Measurements from ENCODE around the gene NUP188. TPM values are rescaled to one million over a fixed set of nuclear protein-coding genes. Genes with fewer than 3 reads are reported as not detected.

The NUP188 gene
- total and polyA plus RNA-seq, 2 of the 13 experiments (the other 11 are each of a cell fraction or from before 2014, with no cell fraction given), result 28.0 to 38.5 TPM

DNA sequence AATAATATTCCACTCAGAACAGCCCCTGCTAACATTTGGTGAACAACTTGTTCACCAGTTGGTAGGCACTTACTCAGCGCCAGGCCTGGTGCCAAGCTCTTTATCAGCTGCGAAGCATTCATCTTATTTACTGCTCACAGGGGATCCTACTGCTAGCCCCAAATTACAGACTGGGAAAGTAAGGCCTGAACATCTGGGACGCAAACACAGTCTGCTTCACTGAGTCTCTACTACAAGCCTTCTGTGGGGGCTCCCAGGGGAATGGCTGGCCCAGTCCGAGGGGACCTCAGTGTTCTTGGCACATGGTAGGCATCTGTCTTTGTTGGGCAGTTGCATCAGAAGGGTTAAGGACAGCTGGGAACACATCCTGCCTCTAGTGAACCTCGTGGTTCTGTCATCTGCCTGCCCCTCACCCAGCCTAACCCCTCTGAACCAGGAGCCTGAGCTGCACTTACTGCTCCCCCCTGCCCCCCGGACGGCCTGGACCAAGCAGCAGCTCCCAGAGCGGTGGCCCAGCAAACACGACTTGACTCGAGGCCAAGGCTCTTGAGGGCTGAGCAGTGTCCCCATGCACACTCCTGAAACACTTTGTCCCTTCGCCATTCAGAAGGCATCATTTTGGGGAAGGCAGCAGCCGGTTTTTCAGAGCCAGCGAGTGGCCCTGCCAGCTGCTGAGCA lies 27.0 kb upstream of the NUP188 start, which contains the start of gene PHYHD1 (continued):
- peak; percentile 45; the same call in 1 of the 2 replicates for TF ChIP-seq PATZ1 (CRISPR knock-in tag; IDR thresholded peaks at IDR 0.05)
- TF ChIP-seq, protein P1, sequence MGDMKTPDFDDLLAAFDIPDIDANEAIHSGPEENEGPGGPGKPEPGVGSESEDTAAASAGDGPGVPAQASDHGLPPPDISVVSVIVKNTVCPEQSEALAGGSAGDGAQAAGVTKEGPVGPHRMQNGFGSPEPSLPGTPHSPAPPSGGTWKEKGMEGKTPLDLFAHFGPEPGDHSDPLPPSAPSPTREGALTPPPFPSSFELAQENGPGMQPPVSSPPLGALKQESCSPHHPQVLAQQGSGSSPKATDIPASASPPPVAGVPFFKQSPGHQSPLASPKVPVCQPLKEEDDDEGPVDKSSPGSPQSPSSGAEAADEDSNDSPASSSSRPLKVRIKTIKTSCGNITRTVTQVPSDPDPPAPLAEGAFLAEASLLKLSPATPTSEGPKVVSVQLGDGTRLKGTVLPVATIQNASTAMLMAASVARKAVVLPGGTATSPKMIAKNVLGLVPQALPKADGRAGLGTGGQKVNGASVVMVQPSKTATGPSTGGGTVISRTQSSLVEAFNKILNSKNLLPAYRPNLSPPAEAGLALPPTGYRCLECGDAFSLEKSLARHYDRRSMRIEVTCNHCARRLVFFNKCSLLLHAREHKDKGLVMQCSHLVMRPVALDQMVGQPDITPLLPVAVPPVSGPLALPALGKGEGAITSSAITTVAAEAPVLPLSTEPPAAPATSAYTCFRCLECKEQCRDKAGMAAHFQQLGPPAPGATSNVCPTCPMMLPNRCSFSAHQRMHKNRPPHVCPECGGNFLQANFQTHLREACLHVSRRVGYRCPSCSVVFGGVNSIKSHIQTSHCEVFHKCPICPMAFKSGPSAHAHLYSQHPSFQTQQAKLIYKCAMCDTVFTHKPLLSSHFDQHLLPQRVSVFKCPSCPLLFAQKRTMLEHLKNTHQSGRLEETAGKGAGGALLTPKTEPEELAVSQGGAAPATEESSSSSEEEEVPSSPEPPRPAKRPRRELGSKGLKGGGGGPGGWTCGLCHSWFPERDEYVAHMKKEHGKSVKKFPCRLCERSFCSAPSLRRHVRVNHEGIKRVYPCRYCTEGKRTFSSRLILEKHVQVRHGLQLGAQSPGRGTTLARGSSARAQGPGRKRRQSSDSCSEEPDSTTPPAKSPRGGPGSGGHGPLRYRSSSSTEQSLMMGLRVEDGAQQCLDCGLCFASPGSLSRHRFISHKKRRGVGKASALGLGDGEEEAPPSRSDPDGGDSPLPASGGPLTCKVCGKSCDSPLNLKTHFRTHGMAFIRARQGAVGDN (CRISPR knock-in tag; IDR thresholded peaks at IDR 0.05), result peak; percentile 82
- TF ChIP-seq ZNF652 (CRISPR knock-in tag; IDR thresholded peaks at IDR 0.05; ENCODE audit: borderline replicate concordance, low read depth), result peak; percentile 76
- no peak for TF ChIP-seq CENPX (CRISPR knock-in tag; IDR thresholded peaks at IDR 0.05)
- no peak for TF ChIP-seq AKAP8 (CRISPR knock-in tag; IDR thresholded peaks at IDR 0.05)
- TF ChIP-seq ZNF343 (CRISPR knock-in tag; IDR thresholded peaks at IDR 0.05), result no peak
- no peak for TF ChIP-seq TERF1 (CRISPR knock-in tag; IDR thresholded peaks at IDR 0.05)
- TF ChIP-seq CHD4 (IDR thresholded peaks at IDR 0.05; ENCODE audit: borderline replicate concordance, low read length), result no peak
- 0 out of 2 replicates have a peak, but pooled peaks have one; percentile 30 for TF ChIP-seq ZFX (CRISPR knock-in tag; IDR thresholded peaks at IDR 0.05; ENCODE audit: low read depth)
- TF ChIP-seq MZF1 (CRISPR knock-in tag; IDR thresholded peaks at IDR 0.05; ENCODE audit: borderline replicate concordance), result no peak
- no peak for TF ChIP-seq NKX3-1 (CRISPR knock-in tag; IDR thresholded peaks at IDR 0.05)
- TF ChIP-seq, protein P2, sequence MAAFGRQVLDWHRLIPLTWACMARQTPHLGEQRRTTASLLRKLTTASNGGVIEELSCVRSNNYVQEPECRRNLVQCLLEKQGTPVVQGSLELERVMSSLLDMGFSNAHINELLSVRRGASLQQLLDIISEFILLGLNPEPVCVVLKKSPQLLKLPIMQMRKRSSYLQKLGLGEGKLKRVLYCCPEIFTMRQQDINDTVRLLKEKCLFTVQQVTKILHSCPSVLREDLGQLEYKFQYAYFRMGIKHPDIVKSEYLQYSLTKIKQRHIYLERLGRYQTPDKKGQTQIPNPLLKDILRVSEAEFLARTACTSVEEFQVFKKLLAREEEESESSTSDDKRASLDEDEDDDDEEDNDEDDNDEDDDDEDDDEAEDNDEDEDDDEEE (CRISPR knock-in tag; IDR thresholded peaks at IDR 0.05), result no peak
- TF ChIP-seq RBFOX2 (IDR thresholded peaks at IDR 0.05; ENCODE audit: low read depth, low read length), result no peak
- no peak for TF ChIP-seq DDIT3 (CRISPR knock-in tag; IDR thresholded peaks at IDR 0.05)
- TF ChIP-seq, protein P3, sequence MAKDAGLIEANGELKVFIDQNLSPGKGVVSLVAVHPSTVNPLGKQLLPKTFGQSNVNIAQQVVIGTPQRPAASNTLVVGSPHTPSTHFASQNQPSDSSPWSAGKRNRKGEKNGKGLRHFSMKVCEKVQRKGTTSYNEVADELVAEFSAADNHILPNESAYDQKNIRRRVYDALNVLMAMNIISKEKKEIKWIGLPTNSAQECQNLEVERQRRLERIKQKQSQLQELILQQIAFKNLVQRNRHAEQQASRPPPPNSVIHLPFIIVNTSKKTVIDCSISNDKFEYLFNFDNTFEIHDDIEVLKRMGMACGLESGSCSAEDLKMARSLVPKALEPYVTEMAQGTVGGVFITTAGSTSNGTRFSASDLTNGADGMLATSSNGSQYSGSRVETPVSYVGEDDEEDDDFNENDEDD (CRISPR knock-in tag; IDR thresholded peaks at IDR 0.05; ENCODE audit: borderline replicate concordance), result no peak
- TF ChIP-seq STAG1 (CRISPR knock-in tag; IDR thresholded peaks at IDR 0.05), result no peak
- no peak for TF ChIP-seq FOXJ3 (CRISPR knock-in tag; IDR thresholded peaks at IDR 0.05; ENCODE audit: borderline replicate concordance)
- TF ChIP-seq MLLT10 (CRISPR knock-in tag; IDR thresholded peaks at IDR 0.05), result no peak
- no peak for TF ChIP-seq ZNF678 (CRISPR knock-in tag; IDR thresholded peaks at IDR 0.05)

Measured in HepG2 (cell line).